SU-DHL-6 (cell line): ENCODE data around the gene CC2D2B.

Experiments used
- H2AFZ ChIP-seq: fragments of 200-600 bp; sonication (generic); 2 replicates; pipeline ENCODE4 v1.6.1; 2014; ENCODE audit warnings: low read depth, mild to moderate bottlenecking, moderate library complexity, mixed read lengths, antibody characterized with exemption, low read length; ENCODE audit not compliant: severe bottlenecking
- H3F3A ChIP-seq: fragments of 200-600 bp; shearing (Covaris generic); 2 replicates; pipeline ENCODE4 v1.6.0; 2016; ENCODE audit warnings: antibody characterized with exemption, mild to moderate bottlenecking; ENCODE audit not compliant: insufficient read depth
- H3K27ac ChIP-seq: fragments of 200-600 bp; sonication (generic); 2 replicates; pipeline ENCODE4 v1.5.1; 2016; ENCODE audit warnings: low read depth, mild to moderate bottlenecking, low read length, moderate library complexity, mixed read lengths
- H3K27me3 ChIP-seq: fragments of 200-600 bp; sonication (generic), shearing (Covaris generic); 2 replicates; pipeline ENCODE4 v1.6.0; 2014; ENCODE audit warnings: mild to moderate bottlenecking, low read length
- H3K36me3 ChIP-seq: fragments of 200-600 bp; sonication (generic); 2 replicates; pipeline ENCODE4 v1.6.1; 2014; ENCODE audit warnings: mild to moderate bottlenecking, low read length, mixed read lengths
- H3K4me2 ChIP-seq: fragments of 300-600, 200-600 bp; shearing (Covaris generic), sonication (generic); 2 replicates; pipeline ENCODE4 v1.6.0; 2014; ENCODE audit warnings: low read length, low read depth, mild to moderate bottlenecking; ENCODE audit not compliant: poor library complexity, severe bottlenecking
- H3K4me3 ChIP-seq: fragments of 200-600 bp; sonication (generic); 2 replicates; pipeline ENCODE4 v1.5.1; 2014; ENCODE audit warnings: antibody characterized with exemption, low read length, mild to moderate bottlenecking, mixed read lengths; ENCODE audit not compliant: insufficient read depth, poor library complexity, severe bottlenecking
- H3K79me2 ChIP-seq: fragments of 200-600 bp; sonication (generic); 2 replicates; pipeline ENCODE4 v1.6.1; 2014; ENCODE audit warnings: mild to moderate bottlenecking, low read length, moderate library complexity; ENCODE audit not compliant: insufficient read depth
- H3K9ac ChIP-seq: fragments of 200-600 bp; sonication (generic); 2 replicates; pipeline ENCODE4 v1.7.0; 2014; ENCODE audit warnings: mild to moderate bottlenecking, low read length
- H3K9me2 ChIP-seq: fragments of 200-600 bp; sonication (generic); replicated peaks from 2 replicates; pipeline ENCODE4 v1.6.1; 2014; ENCODE audit warnings: low read length; ENCODE audit not compliant: insufficient read depth
- H3K9me3 ChIP-seq: fragments of 200-600 bp; sonication (generic); 2 replicates; pipeline ENCODE4 v1.6.1; 2014; ENCODE audit warnings: low read length, mixed read lengths; ENCODE audit not compliant: insufficient read depth
- H4K20me1 ChIP-seq: fragments of 200-600 bp; sonication (generic); 2 replicates; pipeline ENCODE4 v1.6.1; 2014; ENCODE audit warnings: low read depth, mild to moderate bottlenecking, antibody characterized with exemption, low read length, moderate library complexity, mixed read lengths
- CTCF ChIP-seq: fragments of 200-600 bp; sonication (generic); IDR thresholded peaks from one replicate; pipeline ENCODE4 v1.5.1; 2017; ENCODE audit warnings: antibody characterized with exemption, mild to moderate bottlenecking, low read length, moderate library complexity; ENCODE audit not compliant: insufficient read depth, poor library complexity, severe bottlenecking
- EZH2phosphoT487 ChIP-seq: fragments of 200-600 bp; sonication (generic), shearing (Covaris generic); conservative IDR thresholded peaks from 2 replicates; pipeline ENCODE4 v1.6.1; 2018; ENCODE audit warnings: mild to moderate bottlenecking, antibody characterized with exemption, low read length, moderate library complexity, mixed read lengths

Gene CC2D2B

GRCh38 chr10:95877881-95878280 lies 29.9 kb upstream of the CC2D2B start:
- no peak overlapping the region for H3K4me3 ChIP-seq
- H3K4me2 ChIP-seq = no peak overlapping the region
- H3K79me2 ChIP-seq = no peaks in the 10 kb centered on the region
- no peak overlapping the region for H2AFZ ChIP-seq
- H3K36me3 ChIP-seq = peaks cover 22% of the 10 kb centered on the region
- peaks cover 8% of the 10 kb centered on the region; the same call in 1 of the 2 replicates for H3K9me3 ChIP-seq
- H3F3A ChIP-seq = no peaks in the 10 kb centered on the region
- no peak overlapping the region for H3K27ac ChIP-seq
- H3K9me2 ChIP-seq = no peaks in the 10 kb centered on the region
- no peaks in the 10 kb centered on the region for H3K27me3 ChIP-seq
- H4K20me1 ChIP-seq = no peaks in the 10 kb centered on the region
- TF ChIP-seq CTCF = no peak
- H3K9ac ChIP-seq = no peak overlapping the region

- Histone ChIP-seq H3K27me3 (no peaks in the 10 kb centered on the region), H3K27ac (no peak overlapping the region), H3K4me2 (no peak overlapping the region), H4K20me1 (no peaks in the 10 kb centered on the region), H3K79me2 (no peaks in the 10 kb centered on the region), H2AFZ (no peak overlapping the region), H3K9me3 (peaks cover 4% of the 10 kb centered on the region; the same call in 1 of the 2 replicates), H3K9me2 (no peaks in the 10 kb centered on the region), H3K36me3 (peaks cover 17% of the 10 kb centered on the region; the same call in 1 of the 2 replicates), H3K9ac (no peak overlapping the region), H3K4me3 (no peak overlapping the region), H3F3A (no peaks in the 10 kb centered on the region)
- TF ChIP-seq CTCF = no peak
- TF ChIP-seq EZH2phosphoT487 = no peak
Measured at GRCh38 chr10:95880704-95881103, 27.1 kb upstream of the CC2D2B start.

GRCh38 chr10:95881316-95881715 lies 26.5 kb upstream of the CC2D2B start:
- Histone ChIP-seq H2AFZ (no peak overlapping the region), H3K36me3 (peaks cover 11% of the 10 kb centered on the region; the same call in 1 of the 2 replicates), H3K9ac (no peak overlapping the region), H3K4me3 (no peak overlapping the region), H3K27me3 (no peaks in the 10 kb centered on the region), H3F3A (no peaks in the 10 kb centered on the region), H3K9me3 (peaks cover 4% of the 10 kb centered on the region; the same call in 1 of the 2 replicates), H3K79me2 (no peaks in the 10 kb centered on the region), H3K27ac (no peak overlapping the region), H3K4me2 (no peak overlapping the region), H4K20me1 (no peaks in the 10 kb centered on the region), H3K9me2 (no peaks in the 10 kb centered on the region)
- TF ChIP-seq EZH2phosphoT487 (no peak), CTCF (no peak)
